GM06990 (cell line): Measurements from ENCODE around the gene SWAP70.

Experiments
- DNase-seq: peaks from one replicate; pipeline ENCODE4 v3.0.0-alpha.2; 2011; ENCODE audit not compliant: insufficient read length; ENCODE audit errors: extremely low read depth
- H3K27me3 ChIP-seq: replicated peaks from 2 replicates; pipeline ENCODE4 v1.6.0; 2011; ENCODE audit warnings: low read length; ENCODE audit not compliant: control insufficient read depth, insufficient read depth
- H3K36me3 ChIP-seq: 2 replicates; pipeline ENCODE4 v1.5.1; 2011; ENCODE audit warnings: low read length; ENCODE audit not compliant: control insufficient read depth, insufficient read depth
- H3K4me3 ChIP-seq: replicated peaks from 2 replicates; pipeline ENCODE4 v1.5.1; 2011; ENCODE audit warnings: low read depth, mild to moderate bottlenecking, control low read depth, low read length
- TF ChIP-seq, protein P1 (sequence below): IDR thresholded peaks from 2 replicates; pipeline ENCODE4 v1.5.1; 2011; ENCODE audit warnings: low read length, control low read depth, mild to moderate bottlenecking, inconsistent platforms; ENCODE audit not compliant: insufficient read depth, poor library complexity, severe bottlenecking

Gene SWAP70

DNA sequence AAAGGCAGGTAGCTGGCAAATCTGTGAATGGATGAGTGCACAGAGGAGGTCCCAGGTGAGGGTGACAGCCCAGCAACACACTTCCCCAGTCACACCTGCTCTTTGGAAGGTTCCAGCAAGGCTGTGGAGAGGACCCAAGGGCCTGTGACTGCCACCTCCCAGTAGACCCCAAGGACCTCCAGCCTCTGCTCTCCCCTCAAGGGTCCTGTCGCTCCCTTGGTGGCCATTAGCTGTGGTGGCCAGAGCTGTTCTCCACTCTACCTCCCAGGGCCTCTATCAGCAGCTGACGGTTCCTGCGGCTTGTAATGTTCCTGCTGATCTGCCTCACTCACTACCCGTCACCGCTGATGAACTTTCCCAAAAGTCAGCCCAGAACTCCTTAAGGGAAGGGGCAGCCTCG is 93.0 kb downstream of the SWAP70 start:
- no peak for DNase-seq
- no peak overlapping the region for H3K4me3 ChIP-seq
- no peaks in the 10 kb centered on the region for H3K27me3 ChIP-seq
- TF ChIP-seq, protein P1, sequence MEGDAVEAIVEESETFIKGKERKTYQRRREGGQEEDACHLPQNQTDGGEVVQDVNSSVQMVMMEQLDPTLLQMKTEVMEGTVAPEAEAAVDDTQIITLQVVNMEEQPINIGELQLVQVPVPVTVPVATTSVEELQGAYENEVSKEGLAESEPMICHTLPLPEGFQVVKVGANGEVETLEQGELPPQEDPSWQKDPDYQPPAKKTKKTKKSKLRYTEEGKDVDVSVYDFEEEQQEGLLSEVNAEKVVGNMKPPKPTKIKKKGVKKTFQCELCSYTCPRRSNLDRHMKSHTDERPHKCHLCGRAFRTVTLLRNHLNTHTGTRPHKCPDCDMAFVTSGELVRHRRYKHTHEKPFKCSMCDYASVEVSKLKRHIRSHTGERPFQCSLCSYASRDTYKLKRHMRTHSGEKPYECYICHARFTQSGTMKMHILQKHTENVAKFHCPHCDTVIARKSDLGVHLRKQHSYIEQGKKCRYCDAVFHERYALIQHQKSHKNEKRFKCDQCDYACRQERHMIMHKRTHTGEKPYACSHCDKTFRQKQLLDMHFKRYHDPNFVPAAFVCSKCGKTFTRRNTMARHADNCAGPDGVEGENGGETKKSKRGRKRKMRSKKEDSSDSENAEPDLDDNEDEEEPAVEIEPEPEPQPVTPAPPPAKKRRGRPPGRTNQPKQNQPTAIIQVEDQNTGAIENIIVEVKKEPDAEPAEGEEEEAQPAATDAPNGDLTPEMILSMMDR = no peak
- H3K36me3 ChIP-seq = no peaks in the 10 kb centered on the region

DNA sequence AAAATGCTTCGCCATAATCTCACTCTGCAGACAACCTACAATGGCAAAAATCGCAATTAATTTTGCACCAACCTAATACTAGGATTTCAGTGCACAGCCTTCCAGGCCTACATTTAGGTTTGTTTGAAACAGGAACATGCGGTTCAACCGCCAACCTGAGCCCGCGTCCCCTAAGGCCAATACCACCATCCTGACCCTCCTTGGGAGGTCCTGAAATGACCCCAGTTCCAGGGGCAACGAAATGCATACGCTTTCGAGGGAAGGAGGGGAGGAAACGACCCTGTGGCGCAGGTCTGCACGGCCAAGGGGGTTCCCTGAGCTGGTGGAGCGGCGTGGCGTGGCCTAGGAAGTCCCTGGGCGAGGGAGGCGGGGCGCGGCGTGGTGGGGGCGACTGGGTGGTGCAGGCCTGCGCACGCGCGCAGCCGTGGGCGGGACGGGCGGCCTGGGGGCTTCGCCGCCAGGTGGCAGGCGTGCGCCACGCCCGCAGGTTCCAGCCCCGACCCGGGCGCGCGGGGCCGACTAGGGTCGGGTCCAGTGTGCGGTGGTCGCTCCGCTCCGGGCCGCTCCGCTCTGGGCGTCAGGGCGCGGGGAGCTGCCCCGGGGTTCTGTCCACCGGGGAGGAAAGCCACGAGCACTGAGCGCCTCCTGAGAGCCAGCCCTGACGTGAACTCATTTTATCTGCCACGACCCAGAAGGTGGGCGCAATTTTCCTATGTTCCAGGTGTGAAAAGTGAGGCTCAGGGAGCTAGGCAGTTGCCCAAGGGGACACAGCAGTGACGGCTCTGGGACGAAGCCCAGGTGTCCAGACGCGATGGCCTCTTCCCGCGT is 94.1 kb downstream of the SWAP70 start:
- TF ChIP-seq, protein P1 = peak; percentile 3
- DNase-seq = peak; percentile 92
- H3K36me3 ChIP-seq = no peaks in the 10 kb centered on the region
- no peaks in the 10 kb centered on the region for H3K27me3 ChIP-seq
- H3K4me3 ChIP-seq = peak overlapping the region; percentile 79

DNA sequence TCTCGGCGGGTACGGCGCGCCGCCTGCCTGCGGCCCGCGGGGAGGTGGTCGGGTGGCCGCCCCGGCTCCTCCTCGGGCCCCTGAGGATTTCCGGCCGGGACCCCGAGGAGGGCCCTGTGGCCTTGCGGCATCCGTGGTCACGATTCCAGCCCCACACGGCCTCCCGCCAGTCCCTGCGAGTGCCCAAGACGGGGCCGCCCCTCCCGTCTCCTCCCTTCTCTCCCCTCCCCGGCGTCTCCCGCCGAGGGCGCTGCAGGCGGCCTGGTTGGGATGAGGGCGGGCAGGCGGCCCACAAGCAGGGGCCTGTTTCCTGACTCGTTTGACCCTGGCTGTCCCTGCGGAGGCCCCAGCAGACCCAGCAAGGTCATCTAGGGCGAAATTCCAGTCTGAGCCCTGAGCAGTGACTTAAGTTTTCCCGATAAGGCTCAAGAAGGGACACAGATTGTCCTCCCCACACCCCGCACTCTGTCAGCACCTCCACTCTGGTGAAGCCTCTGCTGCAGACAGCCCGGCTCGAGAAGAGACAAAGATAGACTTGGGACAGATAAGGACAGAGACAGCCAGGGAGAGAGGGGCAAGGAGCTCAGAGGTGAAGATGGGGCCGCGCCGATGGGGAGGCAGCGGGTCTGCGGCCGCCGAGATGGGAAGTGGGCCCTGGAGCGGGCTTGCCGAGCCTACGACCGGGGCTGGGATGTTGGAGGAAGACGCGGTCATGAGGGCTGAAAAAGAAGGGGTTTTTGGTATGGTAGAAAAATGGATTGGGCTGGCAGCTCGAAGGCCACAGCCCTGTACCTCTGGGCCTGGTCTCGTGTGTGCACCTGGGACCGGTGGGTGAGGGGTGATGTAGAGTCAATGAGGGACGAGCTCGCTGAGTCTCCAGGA is 95.0 kb downstream of the SWAP70 start:
- Histone ChIP-seq H3K4me3 (peak overlapping the region; percentile 79), H3K36me3 (no peaks in the 10 kb centered on the region), H3K27me3 (no peaks in the 10 kb centered on the region)
- TF ChIP-seq, protein P1 = no peak
- peak; percentile 70 for DNase-seq

DNA sequence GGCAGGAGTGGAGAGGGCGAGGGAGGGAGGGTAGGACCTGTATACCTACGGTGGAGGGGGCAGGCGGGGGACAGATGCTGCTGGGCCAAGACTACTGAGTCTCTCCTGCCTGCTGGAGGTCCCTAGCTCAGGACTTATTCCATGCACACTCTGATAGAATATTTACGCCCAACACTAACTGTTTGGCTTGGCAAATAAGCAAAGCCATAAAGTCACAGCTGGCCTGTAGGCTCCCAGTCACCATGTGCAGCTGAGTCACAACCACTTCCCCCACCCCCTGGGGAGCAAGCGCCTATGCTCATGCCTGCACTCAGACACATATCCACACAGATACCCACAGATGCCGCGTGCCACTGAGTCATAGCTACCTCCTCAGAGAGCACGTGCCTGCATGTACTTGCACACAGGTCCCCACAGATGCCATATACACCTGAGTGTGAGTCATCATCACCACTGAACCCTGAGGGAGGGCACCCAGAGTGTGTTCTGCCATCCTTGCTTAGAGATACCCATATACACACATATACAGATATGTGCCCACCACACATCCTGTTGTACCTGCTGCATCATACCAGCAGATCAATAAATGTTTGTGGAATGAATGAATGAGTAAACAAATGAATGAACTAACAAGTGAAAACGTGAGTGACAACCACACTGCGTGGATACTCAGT is 95.8 kb downstream of the SWAP70 start:
- Histone ChIP-seq H3K4me3 (peak overlapping the region; percentile 79), H3K27me3 (no peaks in the 10 kb centered on the region), H3K36me3 (no peaks in the 10 kb centered on the region)

DNA sequence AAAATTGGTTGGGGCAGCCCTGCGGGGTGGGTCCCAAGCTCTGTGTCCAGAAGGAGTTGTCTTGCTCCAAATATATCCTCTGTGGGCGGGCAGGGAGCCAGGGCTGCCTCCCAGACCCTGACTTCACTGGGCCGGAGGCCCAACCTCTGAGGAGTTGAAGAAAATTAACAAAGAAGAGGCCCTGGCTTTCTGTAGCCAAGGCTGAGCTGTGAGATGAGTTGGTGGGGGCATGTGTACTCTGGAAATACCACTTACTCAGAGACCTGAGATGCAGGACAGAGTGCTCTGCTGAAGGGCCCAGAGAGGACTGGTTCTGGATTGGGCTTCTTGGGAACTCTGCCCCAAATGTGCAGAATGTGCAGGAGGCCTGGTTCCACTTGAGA is 96.3 kb downstream of the SWAP70 start:
- no peak overlapping the region for H3K4me3 ChIP-seq
- DNase-seq = no peak
- TF ChIP-seq, protein P1 = no peak
- H3K36me3 ChIP-seq = no peaks in the 10 kb centered on the region
- H3K27me3 ChIP-seq = no peaks in the 10 kb centered on the region

More for the DNA sequence above, 95.8 kb downstream of the SWAP70 start:
- TF ChIP-seq, protein P1 = no peak
- DNase-seq = peak; percentile 69
